ENCODE data around the gene MED25.
"Not testable (repeated sequence)": the region's sequence is repeated elsewhere in the genome, so short reads cannot be mapped to it uniquely, and the experiment has no call there.

The MED25 gene

GRCh38 chr19:49816590-49816989 lies 1.5 kb upstream of the MED25 start:
- no peak for DNase-seq (ENCODE audit: low spot score)

- no peak for DNase-seq (ENCODE audit: low spot score)
These were observed 721 bp downstream of the MED25 start for GRCh38 chr19:49818649-49819370.

- not testable (repeated sequence) for DNase-seq (ENCODE audit: low spot score)
These were observed 1.5 kb downstream of the MED25 start for GRCh38 chr19:49819452-49820115.

- DNase-seq (ENCODE audit: low spot score) = no peak
These were observed 2.0 kb downstream of the MED25 start for GRCh38 chr19:49820125-49820524.

GRCh38 chr19:49823472-49823871 lies 5.4 kb downstream of the MED25 start:
- DNase-seq (ENCODE audit: low spot score) = no peak

- no peak for DNase-seq (ENCODE audit: low spot score)
These were observed 6.6 kb downstream of the MED25 start for GRCh38 chr19:49824662-49825061.

- DNase-seq (ENCODE audit: low spot score) = no peak
These were observed 8.9 kb downstream of the MED25 start for GRCh38 chr19:49827034-49827433.

- DNase-seq (ENCODE audit: low spot score) = no peak
These were observed 11.1 kb downstream of the MED25 start for GRCh38 chr19:49829200-49829599.

- DNase-seq (ENCODE audit: low spot score) = no peak
These were observed 11.6 kb downstream of the MED25 start for GRCh38 chr19:49829721-49830120.

- DNase-seq (ENCODE audit: low spot score) = no peak
These were observed 12.7 kb downstream of the MED25 start for GRCh38 chr19:49830766-49831165.

GRCh38 chr19:49831592-49831991 lies 13.5 kb downstream of the MED25 start:
- no peak for DNase-seq (ENCODE audit: low spot score)

GRCh38 chr19:49832556-49832955 lies 14.5 kb downstream of the MED25 start:
- no peak for DNase-seq (ENCODE audit: low spot score)

GRCh38 chr19:49833599-49833998 lies 15.5 kb downstream of the MED25 start:
- DNase-seq (ENCODE audit: low spot score) = no peak

- DNase-seq (ENCODE audit: low spot score) = no peak
These were observed 17.5 kb downstream of the MED25 start for GRCh38 chr19:49835562-49835961.

- DNase-seq (ENCODE audit: low spot score) = no peak
These were observed 18.3 kb downstream of the MED25 start for GRCh38 chr19:49836176-49837008.

- no peak for DNase-seq (ENCODE audit: low spot score)
These were observed 18.9 kb downstream of the MED25 start for GRCh38 chr19:49837009-49837310.

GRCh38 chr19:49837425-49837824 lies 19.3 kb downstream of the MED25 start:
- no peak for DNase-seq (ENCODE audit: low spot score)

GRCh38 chr19:49838885-49839588 lies 20.9 kb downstream of the MED25 start:
- DNase-seq (ENCODE audit: low spot score) = no peak

- DNase-seq (ENCODE audit: low spot score) = no peak
These were observed 21.6 kb downstream of the MED25 start for GRCh38 chr19:49839713-49840112.

- DNase-seq (ENCODE audit: low spot score) = no peak
These were observed 22.2 kb downstream of the MED25 start for GRCh38 chr19:49840321-49840720.

- DNase-seq (ENCODE audit: low spot score) = no peak
These were observed 22.7 kb downstream of the MED25 start for GRCh38 chr19:49840736-49841249.

GRCh38 chr19:49843265-49843664 lies 25.2 kb downstream of the MED25 start:
- no peak for DNase-seq (ENCODE audit: low spot score)

Measured in D341Med (cell line).